Thyroid gland (tissue), 4 donors: ENCODE results near the gene EXD1. TPM values are rescaled to one million over a fixed set of nuclear protein-coding genes. Genes with fewer than 3 reads are reported as not detected.
A peak's percentile ranks its signal among the peaks of the same experiment; 100 is the strongest.

ENCODE experiments used
- DNase-seq, 2 donors: peaks; one replicate each; pipeline ENCODE4 v3.0.0-alpha.2; 2019
- H3K27ac ChIP-seq, 3 donors: fragments of 200-600 bp; sonication (generic); 1 replicate in 2 of 3; 2 replicates in 1 of 3; pipeline ENCODE4 v1.5.1; 2016 to 2019; ENCODE audit warnings: mild to moderate bottlenecking in 1 of 3, moderate library complexity in 1 of 3
- H3K27me3 ChIP-seq: fragments of 200-600 bp; sonication (generic); one replicate; pipeline ENCODE4 v1.5.1; 2019
- H3K36me3 ChIP-seq, 2 donors: fragments of 200-600 bp; sonication (generic); one replicate each; pipeline ENCODE4 v1.5.1; 2016 to 2019
- H3K4me1 ChIP-seq, 2 donors: fragments of 200-600 bp; sonication (generic); one replicate each; pipeline ENCODE4 v1.5.1; 2017 to 2019
- H3K4me3 ChIP-seq, 3 donors: fragments of 200-600 bp; sonication (generic); replicated peaks in 1 of 3; 1 replicate in 2 of 3; 2 replicates in 1 of 3; pipeline ENCODE4 v1.5.1; 2016; ENCODE audit warnings: mild to moderate bottlenecking in 1 of 3
- H3K9me3 ChIP-seq: fragments of 200-600 bp; sonication (generic); one replicate; pipeline ENCODE4 v1.5.1; 2017
- CTCF ChIP-seq, 6 experiments: fragments of 200-600 bp in 3 of 6; fragments of 450-650 bp in 3 of 6; sonication (generic) in 3 of 6; IDR thresholded peaks; one replicate each; pipeline ENCODE4 v1.5.1; 2016 to 2019; ENCODE audit warnings: antibody characterized with exemption in 6 of 6, mild to moderate bottlenecking in 2 of 6, inconsistent platforms in 1 of 6, moderate library complexity in 1 of 6
- POLR2A ChIP-seq, 2 donors: fragments of 450-650 bp; IDR thresholded peaks; one replicate each; pipeline ENCODE4 v1.6.1; 2017; ENCODE audit warnings: antibody characterized with exemption in 2 of 2, mild to moderate bottlenecking in 2 of 2, moderate library complexity in 1 of 2
- WGBS, 2 donors: methylation state at CpG; one replicate each; pipeline ENCODE4 v1.1.5; 2017; 5-methylcytosine and 5-hydroxymethylcytosine counted together
- intact Hi-C: fragments of 100-400 bp; cut with DNase I; formaldehyde crosslinking; loops from one replicate; pipeline ENCODE4 v1.15.1; 2023
- total RNA-seq, 4 donors: library from RNA; depleted of rRNA; stranded (reverse); fragments of >200 nt; gene quantifications; one replicate each; pipeline ENCODE4 v1.2.3, GENCODE V29; 2016

Gene EXD1, protein sequence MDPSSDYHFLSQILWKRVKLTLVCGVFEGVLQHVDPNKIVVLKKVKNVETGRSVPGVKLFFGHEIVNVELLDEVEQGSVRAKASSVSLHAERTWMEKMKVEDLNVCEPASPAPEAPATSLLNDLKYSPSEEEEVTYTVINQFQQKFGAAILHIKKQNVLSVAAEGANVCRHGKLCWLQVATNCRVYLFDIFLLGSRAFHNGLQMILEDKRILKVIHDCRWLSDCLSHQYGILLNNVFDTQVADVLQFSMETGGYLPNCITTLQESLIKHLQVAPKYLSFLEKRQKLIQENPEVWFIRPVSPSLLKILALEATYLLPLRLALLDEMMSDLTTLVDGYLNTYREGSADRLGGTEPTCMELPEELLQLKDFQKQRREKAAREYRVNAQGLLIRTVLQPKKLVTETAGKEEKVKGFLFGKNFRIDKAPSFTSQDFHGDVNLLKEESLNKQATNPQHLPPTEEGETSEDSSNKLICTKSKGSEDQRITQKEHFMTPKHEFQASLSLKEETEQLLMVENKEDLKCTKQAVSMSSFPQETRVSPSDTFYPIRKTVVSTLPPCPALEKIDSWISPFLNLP
- total RNA-seq: under 1 TPM in 1 of 4 donors, not detected in 3; 0.13 TPM

DNA sequence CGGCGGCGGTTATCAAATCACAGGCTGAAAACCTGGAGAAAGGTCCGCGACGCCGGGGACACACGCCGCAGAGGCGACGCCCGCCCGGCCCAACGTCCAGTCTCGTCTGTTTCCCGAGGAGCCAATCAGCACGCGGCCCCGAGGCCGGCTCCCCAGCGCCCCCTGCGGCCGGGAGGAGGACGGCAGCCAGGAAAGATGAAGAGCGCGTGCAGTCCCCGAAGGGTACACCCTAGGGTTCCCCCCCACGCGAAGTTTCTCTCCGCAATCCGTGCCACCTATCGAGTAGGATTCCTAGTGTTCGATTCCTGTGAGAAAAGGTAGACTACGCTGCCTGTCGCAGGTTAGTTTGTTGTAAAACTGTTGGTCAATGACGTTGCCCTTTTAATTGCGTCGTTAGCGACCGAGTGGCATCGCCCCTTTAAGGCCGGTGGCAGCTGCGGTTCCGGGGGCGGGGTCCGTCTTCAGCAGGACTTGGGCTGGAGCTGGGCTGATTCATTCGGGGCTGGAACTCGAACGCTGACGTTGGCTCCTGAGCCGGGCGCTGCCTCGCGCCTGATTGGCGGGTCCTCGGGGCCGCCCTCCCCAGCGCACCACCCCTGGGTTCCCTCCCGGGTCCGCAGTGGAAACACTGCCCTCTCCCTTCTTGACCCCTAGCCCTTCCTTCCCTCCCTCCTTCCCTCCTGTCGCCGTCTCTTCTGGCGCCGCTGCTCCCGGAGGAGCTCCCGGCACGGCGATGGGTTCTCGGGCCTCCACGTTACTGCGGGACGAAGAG lies at the start of gene EXD1, which contains the start of gene CHP1:
Gene EXD1 (minus strand): TSS at position 108 of the 772 bp plus-strand sequence. CDS start 4,182 bp downstream, outside the sequence.
Gene CHP1 (plus strand): TSS at position 619 of the 772 bp plus-strand sequence. CDS start 115 bp downstream, at position 734.
- DNase-seq: peak; percentile 99
- WGBS, 2 donors: 0 to 1% methylated on average over 33 to 50 of the region's 72 CpGs
- intact Hi-C loops: loop anchor here (10.0 kb wide), 2 partner anchors 54 to 104 kb away; partner anchors contain the start of genes NUSAP1 and OIP5

GRCh38 chr15:41279535-41280283 lies 49.2 kb upstream of the EXD1 start:
- Histone ChIP-seq H3K27ac (no peak overlapping the region), H3K36me3 (peaks cover 0 to 4% of the 10 kb centered on the region in 2 donors), H3K4me1 (no peaks in the 10 kb centered on the region), H3K9me3 (no peaks in the 10 kb centered on the region), H3K27me3 (no peaks in the 10 kb centered on the region), H3K4me3 (no peak overlapping the region)
- TF ChIP-seq POLR2A (IDR thresholded peaks at IDR 0.05) (no peak), CTCF (IDR thresholded peaks at IDR 0.05) (no peak)
- 87 to 91% methylated on average over 1 of the region's 1 CpG for WGBS, 2 donors
- intact Hi-C loops: loop anchor here (10.0 kb wide), 1 partner anchor 45 kb away; the partner anchor contains the start of genes CHP1 and EXD1
- no peak for DNase-seq

More for the DNA sequence above, at the start of gene EXD1, which contains the start of gene CHP1:
- no peaks in the 10 kb centered on the region for H3K27me3 ChIP-seq
- H3K4me1 ChIP-seq: peaks cover 9 to 13% of the 10 kb centered on the region in 2 donors
- peak within 1 kb of the TSS; percentile 63 to 97 (median 74) for H3K4me3 ChIP-seq
- no peaks in the 10 kb centered on the region for H3K9me3 ChIP-seq
- H3K36me3 ChIP-seq: no peaks in the 10 kb centered on the region
- peak in 1 of 2 donors; percentile 81 for TF ChIP-seq POLR2A (IDR thresholded peaks at IDR 0.05)
- TF ChIP-seq CTCF (IDR thresholded peaks at IDR 0.05): peak; percentile 88 to 95 (median 93)
- peak within 1 kb of the TSS; percentile 71 to 86 (median 76) for H3K27ac ChIP-seq

- no peaks in the 10 kb centered on the region for H3K27me3 ChIP-seq
- WGBS, 2 donors: 95 to 96% methylated on average over 3 of the region's 3 CpGs
- intact Hi-C loops: no loop called here
- peaks cover 0 to 4% of the 10 kb centered on the region in 2 donors for H3K36me3 ChIP-seq
- TF ChIP-seq POLR2A (IDR thresholded peaks at IDR 0.05): no peak
- no peak for TF ChIP-seq CTCF (IDR thresholded peaks at IDR 0.05)
- no peaks in the 10 kb centered on the region for H3K4me1 ChIP-seq
- no peak overlapping the region for H3K27ac ChIP-seq
- no peak for DNase-seq
- no peaks in the 10 kb centered on the region for H3K9me3 ChIP-seq
- no peak overlapping the region for H3K4me3 ChIP-seq
Observed at GRCh38 chr15:41278319-41278718, 47.8 kb upstream of the EXD1 start.

GRCh38 chr15:41276831-41277230 lies 46.3 kb upstream of the EXD1 start:
- intact Hi-C loops: no loop called here
- Histone ChIP-seq H3K27me3 (no peaks in the 10 kb centered on the region), H3K4me3 (no peak overlapping the region), H3K9me3 (no peaks in the 10 kb centered on the region), H3K4me1 (no peaks in the 10 kb centered on the region), H3K27ac (no peak overlapping the region), H3K36me3 (peaks cover 0 to 5% of the 10 kb centered on the region in 2 donors)
- no peak for DNase-seq
- TF ChIP-seq POLR2A (IDR thresholded peaks at IDR 0.05) (no peak), CTCF (IDR thresholded peaks at IDR 0.05) (no peak)
